AG08396 (cell line): ENCODE results near the gene TOPORS.
A peak's percentile ranks its signal among the peaks of the same experiment; 100 is the strongest.
"Not testable (repeated sequence)": the region's sequence is repeated elsewhere in the genome, so short reads cannot be mapped to it uniquely, and the experiment has no call there.

Source experiments
- DNase-seq: peaks from one replicate; pipeline ENCODE4 v3.0.0; 2012; ENCODE audit warnings: low spot score, mixed read lengths

Gene TOPORS

GRCh38 chr9:32552172-32552872 lies at the start of gene TOPORS, which contains the start of gene SMIM27:
TOPORS (minus strand) TSS chr9:32552586; CDS start chr9:32552436, 150 bp downstream.
SMIM27 (plus strand) TSS chr9:32552327; CDS start chr9:32552435, 108 bp downstream.
- peak; percentile 93 for DNase-seq

GRCh38 chr9:32599021-32599420 lies 46.6 kb upstream of the TOPORS start:
- DNase-seq = not testable (repeated sequence)

DNA sequence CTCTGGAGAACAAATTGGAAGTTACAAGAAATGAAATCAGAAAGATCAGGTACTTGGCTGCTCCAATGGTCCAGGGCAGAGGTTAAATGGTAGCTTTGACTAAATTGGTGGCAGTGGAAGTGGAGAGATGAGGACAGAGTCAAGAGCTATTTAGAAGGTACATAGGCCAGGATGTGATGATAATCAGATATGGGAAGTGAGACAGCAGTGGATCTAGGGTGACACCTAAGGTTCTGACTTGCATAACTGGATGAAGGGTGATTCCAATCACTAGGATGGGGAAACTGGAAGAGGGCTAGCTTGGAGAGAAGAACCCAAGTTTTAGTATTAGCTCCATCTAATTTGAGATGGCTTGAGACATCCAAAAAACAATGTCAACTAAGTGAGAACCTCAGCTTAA lies 44.5 kb upstream of the TOPORS start:
- no peak for DNase-seq

- no peak for DNase-seq
Measured at GRCh38 chr9:32596096-32596865, 43.9 kb upstream of the TOPORS start.

GRCh38 chr9:32590898-32591297 lies 38.5 kb upstream of the TOPORS start:
- DNase-seq = no peak

DNA sequence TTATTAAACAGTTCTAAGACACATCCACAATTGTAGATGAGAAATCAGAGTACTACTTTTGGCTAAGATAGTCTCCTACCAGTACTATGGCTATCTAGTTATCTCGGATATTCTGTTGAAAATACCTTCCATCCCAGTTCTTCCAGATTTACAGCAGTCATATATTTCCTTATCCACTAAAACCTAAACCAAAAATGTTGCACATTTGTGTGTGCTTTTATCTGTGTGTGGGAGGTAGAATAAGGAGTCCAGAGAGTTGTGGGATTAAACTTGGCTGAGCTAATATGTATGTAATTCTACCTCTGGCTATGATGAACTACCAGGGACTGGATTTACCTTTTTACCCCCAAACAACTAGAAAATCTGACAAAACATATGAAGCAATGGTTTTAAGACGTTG lies 38.1 kb upstream of the TOPORS start:
- DNase-seq = no peak

DNA sequence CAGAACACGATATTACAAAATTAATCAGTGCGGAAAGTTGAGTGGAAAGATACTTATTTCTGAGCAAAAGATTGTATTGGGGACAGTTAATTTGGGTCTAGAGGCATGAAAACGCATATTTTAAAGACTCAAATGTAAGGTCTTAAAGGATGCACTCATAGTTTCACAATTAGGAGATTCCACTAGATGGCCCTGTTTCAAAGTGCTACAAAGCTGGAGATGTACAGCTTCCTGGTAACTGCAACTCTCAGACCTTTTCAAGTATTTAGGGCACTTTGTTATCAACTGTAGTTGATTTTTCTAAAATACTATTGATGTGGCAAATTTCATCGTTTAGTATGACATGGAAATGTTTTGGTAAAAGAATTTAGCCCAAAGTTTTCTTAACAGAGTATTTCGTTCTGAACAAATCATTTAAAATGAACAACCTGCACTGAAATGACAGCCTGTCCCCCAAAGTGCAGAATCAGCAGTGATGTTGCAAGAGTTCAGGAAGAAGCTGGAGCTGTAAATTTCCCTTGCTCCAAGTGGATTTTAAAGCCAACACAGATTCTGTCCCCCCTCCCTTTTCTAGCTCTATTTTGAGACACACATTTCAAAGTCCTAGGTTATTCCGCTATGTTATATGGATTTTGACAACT lies 36.8 kb upstream of the TOPORS start:
- DNase-seq = peak; percentile 50

- DNase-seq = peak; percentile 21
Measured at GRCh38 chr9:32587901-32588300, 35.5 kb upstream of the TOPORS start.

DNA sequence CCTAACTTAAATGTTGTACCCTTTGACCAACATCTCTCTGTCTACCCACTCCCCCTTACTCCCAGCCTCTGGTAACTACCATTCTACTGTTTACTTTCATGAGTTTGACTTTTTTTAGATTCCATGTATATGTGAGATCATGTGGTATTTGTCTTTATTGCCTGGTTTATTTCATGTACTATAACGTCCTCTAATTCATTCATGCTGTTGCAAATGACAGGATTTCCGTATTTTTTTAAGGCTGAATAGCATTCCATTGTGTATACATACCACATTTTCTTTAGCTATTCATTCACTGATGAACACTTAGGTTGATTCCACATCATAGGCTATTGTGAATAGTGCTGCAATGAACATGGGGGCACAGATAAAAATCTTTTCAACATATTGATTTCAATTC lies 32.4 kb upstream of the TOPORS start:
- DNase-seq = no peak

DNA sequence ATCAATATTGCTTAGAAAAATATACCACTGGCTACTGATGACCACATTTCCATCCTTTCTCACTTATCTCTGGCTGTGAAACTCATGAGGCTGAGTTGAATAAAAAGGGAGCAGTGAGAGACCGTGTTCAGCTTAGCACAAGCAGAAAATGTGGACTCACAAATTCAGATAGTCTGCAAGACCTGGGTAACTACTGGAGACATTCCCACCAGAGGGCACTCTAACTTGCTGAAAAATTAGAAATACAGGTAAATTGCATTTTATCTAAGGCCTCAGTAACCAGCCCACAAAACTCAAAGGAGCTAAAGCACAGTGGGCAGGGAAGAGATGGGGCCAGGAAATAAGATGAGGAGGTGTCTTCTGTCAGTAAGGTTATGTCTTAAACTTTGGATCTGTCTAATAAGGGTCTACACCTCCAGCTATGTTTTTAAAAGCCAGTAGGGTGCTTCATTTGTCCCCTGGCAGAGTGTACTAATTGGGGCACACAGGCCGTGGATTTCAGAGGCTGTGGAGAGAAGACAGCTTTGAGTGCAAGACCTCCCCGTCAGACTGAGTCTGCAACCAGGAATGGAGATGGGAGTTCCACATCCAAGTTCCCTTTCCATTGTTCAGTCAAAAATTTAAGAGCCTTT lies 29.2 kb upstream of the TOPORS start:
- peak; percentile 39 for DNase-seq

- DNase-seq = no peak
Measured at GRCh38 chr9:32580631-32581300, 28.4 kb upstream of the TOPORS start.

GRCh38 chr9:32579706-32580331 lies 27.4 kb upstream of the TOPORS start:
- peak; percentile 54 for DNase-seq

DNA sequence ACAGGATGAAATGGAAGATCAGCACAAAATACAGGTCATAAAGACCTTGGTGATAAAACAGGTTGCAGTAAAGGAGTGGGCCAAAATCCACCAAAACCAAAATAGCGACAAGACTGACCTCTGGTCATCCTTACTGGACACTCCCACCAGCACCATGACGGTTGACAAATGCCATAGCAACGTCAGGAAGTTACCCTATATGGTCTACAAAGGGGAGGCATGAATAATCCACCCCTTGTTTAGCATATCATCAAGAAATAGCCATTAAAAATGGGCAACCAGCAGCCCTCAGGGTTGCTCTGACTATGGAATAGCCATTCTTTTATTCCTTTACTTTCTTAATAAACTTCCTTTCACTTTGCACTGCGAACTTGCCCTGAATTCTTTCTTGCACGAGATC lies 26.6 kb upstream of the TOPORS start:
- DNase-seq = no peak

- no peak for DNase-seq
Measured at GRCh38 chr9:32577316-32577715, 24.9 kb upstream of the TOPORS start.

GRCh38 chr9:32574858-32575257 lies 22.5 kb upstream of the TOPORS start:
- no peak for DNase-seq

- DNase-seq = no peak
Measured at GRCh38 chr9:32573821-32574220, 21.4 kb upstream of the TOPORS start.

DNA sequence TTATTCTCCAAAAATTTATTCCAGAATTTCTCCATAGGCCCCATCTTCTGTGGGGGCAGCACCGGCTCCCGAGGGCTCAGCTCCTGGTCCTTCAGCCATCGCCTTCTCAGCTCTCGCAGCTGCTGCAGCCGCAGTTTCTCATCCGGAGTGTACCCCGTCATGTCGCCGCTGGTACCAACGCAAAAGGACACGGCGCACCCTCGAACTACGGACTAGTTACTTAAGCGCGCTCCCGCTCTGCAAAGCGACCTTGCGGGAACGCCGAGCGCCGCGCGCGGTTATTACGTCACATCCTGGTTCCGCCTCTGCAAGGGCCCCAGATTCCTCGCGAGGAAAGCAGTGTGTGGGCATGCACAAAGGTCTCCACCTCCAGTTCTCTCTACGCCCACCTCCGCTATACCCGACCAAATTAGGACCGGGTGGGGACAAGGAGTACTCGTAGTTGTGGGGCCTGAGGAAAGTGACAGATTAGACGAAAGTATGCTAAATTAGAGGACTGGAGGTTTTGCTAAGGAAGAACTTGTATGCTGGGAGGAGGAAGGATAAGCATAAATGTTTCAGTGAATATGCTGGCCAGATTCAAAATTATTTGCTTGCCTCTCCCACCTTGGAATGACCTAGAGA lies 20.6 kb upstream of the TOPORS start, which contains the start of gene NDUFB6:
Gene NDUFB6 (minus strand): TSS at position 260 of the 624 bp plus-strand sequence. CDS start 99 bp downstream, at position 161.
- DNase-seq = peak; percentile 91

DNA sequence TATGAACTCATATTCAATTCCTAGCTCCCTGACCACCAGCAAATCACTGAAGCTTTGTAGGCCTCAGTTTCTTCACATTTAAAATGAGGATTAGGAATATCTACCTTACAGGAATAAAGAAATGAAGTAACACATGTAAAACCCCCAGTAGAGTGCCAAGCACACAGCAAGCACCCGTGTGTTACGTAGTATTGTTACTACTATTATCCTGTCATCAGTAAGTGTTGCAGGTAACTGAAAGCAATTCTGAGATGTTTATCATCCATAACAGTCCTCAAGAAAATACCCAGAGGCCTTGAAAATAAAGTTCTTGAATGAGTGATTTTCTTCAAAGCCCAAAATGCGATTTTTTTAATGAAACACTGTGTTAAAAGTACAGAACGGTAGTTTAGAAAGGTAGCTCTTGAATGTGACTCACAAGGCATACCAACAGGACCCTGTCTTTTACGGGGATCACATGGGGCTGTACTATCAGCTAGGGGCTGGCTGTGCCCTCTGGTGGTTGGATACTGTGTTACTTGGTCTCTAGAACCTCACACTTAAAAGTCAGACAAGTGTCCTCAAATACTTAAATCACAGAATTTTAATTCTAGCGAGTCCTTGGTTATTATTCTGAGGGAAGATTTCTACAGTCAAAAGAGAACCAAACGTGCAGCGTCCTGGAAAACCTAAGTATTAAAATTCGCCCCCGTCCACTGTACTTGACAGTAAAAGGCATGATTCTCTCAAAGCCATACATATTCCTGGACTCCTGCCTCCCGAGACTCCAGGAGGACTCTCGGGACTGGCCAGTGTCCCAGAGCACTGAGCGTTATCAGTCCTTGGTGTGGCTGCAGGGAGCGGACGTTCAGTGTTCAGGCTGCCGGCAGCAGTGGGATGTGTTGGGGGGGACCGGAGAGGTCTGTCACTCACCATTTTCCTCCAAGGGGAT lies 19.8 kb upstream of the TOPORS start:
- peak; percentile 79 for DNase-seq

- DNase-seq = no peak
Measured at GRCh38 chr9:32570262-32570661, 17.9 kb upstream of the TOPORS start.

DNA sequence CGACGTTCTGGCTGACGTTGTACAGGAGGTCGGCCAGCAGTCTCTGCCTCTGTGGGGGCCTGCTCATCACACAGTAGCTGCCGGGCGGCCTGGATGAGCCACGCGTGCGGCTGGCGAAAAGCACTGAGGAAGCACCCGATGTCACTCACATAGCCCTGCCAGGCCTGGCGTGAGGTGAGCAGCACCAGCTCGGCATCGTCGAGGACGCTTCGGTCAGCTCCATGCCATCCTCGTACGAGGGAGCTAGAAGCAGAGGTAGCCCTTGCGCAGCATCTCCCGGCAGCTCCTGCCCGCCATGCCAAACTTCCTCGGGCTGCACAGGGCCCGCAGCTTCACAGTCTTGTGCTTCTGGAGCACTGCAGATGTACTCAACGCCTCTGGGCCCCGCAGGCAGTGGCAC lies 14.4 kb upstream of the TOPORS start:
- DNase-seq = no peak
